ENCODE results near the gene CDH13. TPM values are rescaled to one million over a fixed set of nuclear protein-coding genes. Genes with fewer than 3 reads are reported as not detected.

Gene CDH13
- total RNA-seq, 1 experiment from 2014 or later = 49.3 TPM

DNA sequence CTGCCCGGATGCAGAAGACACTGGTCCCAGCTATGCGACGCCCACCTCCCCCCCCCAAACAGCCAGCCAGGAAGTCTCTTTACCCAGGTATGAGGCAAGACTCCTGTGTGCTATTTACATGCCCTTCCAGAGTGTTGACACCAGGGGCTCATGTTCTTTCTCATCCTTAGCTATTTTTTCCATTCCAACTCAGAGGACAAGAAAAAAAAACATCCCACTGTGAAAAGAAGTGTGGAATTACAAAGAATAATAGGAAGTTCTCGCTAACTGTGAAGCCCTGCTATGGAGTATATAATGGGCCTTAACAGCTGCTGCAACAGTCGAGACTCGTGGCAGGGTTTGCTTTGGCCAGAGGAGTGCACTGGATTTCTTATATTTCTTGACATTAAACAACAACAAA is 584.9 kb downstream of the CDH13 start:
- no peaks in the 10 kb centered on the region for H3K9me3 Mint-ChIP-seq (ENCODE audit: unreplicated experiment)
- POLR2A ChIA-PET = no interaction called here
- no TSS peak for BruUV-seq (replicated peaks)
- DNase-seq (ENCODE audit: unreplicated experiment) = no peak
- no peaks in the 10 kb centered on the region for H3K4me1 Mint-ChIP-seq (ENCODE audit: insufficient read depth, unreplicated experiment)
- peaks cover 16% of the 10 kb centered on the region for H3K36me3 Mint-ChIP-seq (ENCODE audit: insufficient read depth, unreplicated experiment)
- no peak overlapping the region for H3K27ac Mint-ChIP-seq (ENCODE audit: low read depth, unreplicated experiment)
- TF ChIP-seq CTCF (IDR thresholded peaks at IDR 0.05; ENCODE audit: unreplicated experiment) = no peak
- intact Hi-C loops (cut with micrococcal nuclease) = no loop called here
- CTCF ChIA-PET = interaction anchor here (0.5 to 5.8 kb wide), 7 partner anchors 99 to 948 kb away, joined by 3 to 52 read pairs (median 4); no protein-coding TSS in a partner anchor
- H3K4me3 Mint-ChIP-seq (ENCODE audit: unreplicated experiment) = no peak overlapping the region
- H3K27me3 Mint-ChIP-seq (ENCODE audit: insufficient read depth, unreplicated experiment) = no peaks in the 10 kb centered on the region

DNA sequence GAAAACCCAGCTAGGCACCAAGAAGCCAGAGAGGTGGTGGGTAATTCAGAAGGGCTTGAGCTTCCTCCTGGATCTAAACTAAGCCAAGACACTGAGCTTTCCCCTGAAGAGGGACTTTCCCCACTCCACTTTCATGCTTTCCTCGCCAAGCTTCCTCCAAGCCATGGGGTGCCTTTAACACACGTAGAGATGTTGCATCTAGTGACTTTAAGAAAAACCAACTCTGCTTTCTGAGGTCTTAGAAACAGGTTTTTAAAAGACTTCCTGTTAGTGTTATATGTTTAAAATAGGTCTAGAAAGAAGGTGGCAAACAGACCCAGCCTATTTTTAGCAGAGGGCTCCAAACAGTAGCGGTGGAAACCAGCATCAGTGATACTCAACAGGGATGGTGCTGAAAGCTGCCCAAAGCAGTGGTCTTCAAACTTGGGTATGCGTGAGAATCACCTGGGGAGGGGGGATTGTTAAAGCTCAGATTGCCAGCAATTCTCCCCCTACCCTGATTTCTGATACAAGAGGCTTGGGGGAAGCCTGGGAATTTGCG is 585.6 kb downstream of the CDH13 start:
- no peak for DNase-seq (ENCODE audit: unreplicated experiment)
- Mint-ChIP-seq H3K4me1 (ENCODE audit: insufficient read depth, unreplicated experiment) (no peaks in the 10 kb centered on the region), H3K27ac (ENCODE audit: low read depth, unreplicated experiment) (no peak overlapping the region), H3K4me3 (ENCODE audit: unreplicated experiment) (no peak overlapping the region), H3K9me3 (ENCODE audit: unreplicated experiment) (no peaks in the 10 kb centered on the region), H3K36me3 (ENCODE audit: insufficient read depth, unreplicated experiment) (peaks cover 16% of the 10 kb centered on the region), H3K27me3 (ENCODE audit: insufficient read depth, unreplicated experiment) (no peaks in the 10 kb centered on the region)
- BruUV-seq (replicated peaks) = no TSS peak
- ChIA-PET POLR2A (no interaction called here), CTCF (interaction anchor here (0.5 to 5.8 kb wide), 7 partner anchors 111 to 948 kb away, joined by 3 to 52 read pairs (median 4); no protein-coding TSS in a partner anchor)
- intact Hi-C loops (cut with micrococcal nuclease) = no loop called here
- no peak for TF ChIP-seq CTCF (IDR thresholded peaks at IDR 0.05; ENCODE audit: unreplicated experiment)

GRCh38 chr16:83214671-83215070 is 587.9 kb downstream of the CDH13 start:
- ChIA-PET POLR2A (interaction anchor here (0.6 kb wide), 1 partner anchor 484 kb away, joined by 3 read pairs; no protein-coding TSS in a partner anchor), CTCF (interaction anchor here (0.5 to 5.8 kb wide), 28 partner anchors 11 to 1028 kb away, joined by 3 to 52 read pairs (median 4); no protein-coding TSS in a partner anchor)
- BruUV-seq (replicated peaks) = no TSS peak
- no peak overlapping the region for H3K4me3 Mint-ChIP-seq (ENCODE audit: unreplicated experiment)
- intact Hi-C loops (cut with micrococcal nuclease) = loop anchor here (1.0 to 5.0 kb wide), 5 partner anchors 573 to 951 kb away; no protein-coding TSS in a partner anchor
- peaks cover 17% of the 10 kb centered on the region for H3K36me3 Mint-ChIP-seq (ENCODE audit: insufficient read depth, unreplicated experiment)
- no peaks in the 10 kb centered on the region for H3K4me1 Mint-ChIP-seq (ENCODE audit: insufficient read depth, unreplicated experiment)
- no peaks in the 10 kb centered on the region for H3K27me3 Mint-ChIP-seq (ENCODE audit: insufficient read depth, unreplicated experiment)
- H3K27ac Mint-ChIP-seq (ENCODE audit: low read depth, unreplicated experiment) = no peak overlapping the region
- H3K9me3 Mint-ChIP-seq (ENCODE audit: unreplicated experiment) = no peaks in the 10 kb centered on the region
- DNase-seq (ENCODE audit: unreplicated experiment) = no peak
- TF ChIP-seq CTCF (IDR thresholded peaks at IDR 0.05; ENCODE audit: unreplicated experiment) = no peak

- peaks cover 22% of the 10 kb centered on the region for H3K36me3 Mint-ChIP-seq (ENCODE audit: insufficient read depth, unreplicated experiment)
Observed at GRCh38 chr16:83215406-83216001, 588.7 kb downstream of the CDH13 start.

More at GRCh38 chr16:83215406-83216001, 588.7 kb downstream of the CDH13 start:
- Mint-ChIP-seq H3K27ac (ENCODE audit: low read depth, unreplicated experiment) (no peak overlapping the region), H3K4me1 (ENCODE audit: insufficient read depth, unreplicated experiment) (no peaks in the 10 kb centered on the region), H3K4me3 (ENCODE audit: unreplicated experiment) (no peak overlapping the region), H3K27me3 (ENCODE audit: insufficient read depth, unreplicated experiment) (no peaks in the 10 kb centered on the region), H3K9me3 (ENCODE audit: unreplicated experiment) (no peaks in the 10 kb centered on the region)
- DNase-seq (ENCODE audit: unreplicated experiment) = peak; percentile 59
- no TSS peak for BruUV-seq (replicated peaks)
- intact Hi-C loops (cut with micrococcal nuclease) = loop anchor here (1.0 to 5.0 kb wide), 5 partner anchors 574 to 952 kb away; no protein-coding TSS in a partner anchor
- TF ChIP-seq CTCF (IDR thresholded peaks at IDR 0.05; ENCODE audit: unreplicated experiment) = peak; percentile 87
- CTCF ChIA-PET = interaction anchor here (0.6 to 5.8 kb wide), 30 partner anchors 12 to 1286 kb away, joined by 3 to 52 read pairs (median 4); partner anchors contain the start of gene CDH13
- POLR2A ChIA-PET = no interaction called here

All from MCF 10A (cell line).